HG03354 (cell line): Measurements from ENCODE around the gene KIDINS220.
"Not testable (repeated sequence)": the region's sequence is repeated elsewhere in the genome, so short reads cannot be mapped to it uniquely, and the experiment has no call there.

Experiments used
- ATAC-seq: cut with Tn5 transposase; IDR thresholded peaks from one replicate; pipeline ENCODE4 v1.9.1; 2021; ENCODE audit warnings: mild to moderate bottlenecking; ENCODE audit not compliant: unreplicated experiment, poor library complexity, severe bottlenecking

KIDINS220 gene

GRCh38 chr2:8761529-8762164 lies 75.8 kb downstream of the KIDINS220 start:
- ATAC-seq: peak; percentile 49

GRCh38 chr2:8756716-8757115 lies 80.7 kb downstream of the KIDINS220 start:
- ATAC-seq: no peak

- no peak for ATAC-seq
Observed at GRCh38 chr2:8756230-8756629, 81.2 kb downstream of the KIDINS220 start.

- no peak for ATAC-seq
Observed at GRCh38 chr2:8754106-8754776, 83.2 kb downstream of the KIDINS220 start.

GRCh38 chr2:8753609-8754008 lies 83.8 kb downstream of the KIDINS220 start:
- ATAC-seq: no peak

- ATAC-seq: peak; percentile 66
Observed at GRCh38 chr2:8752385-8752784, 85.0 kb downstream of the KIDINS220 start.

- ATAC-seq: no peak
Observed at GRCh38 chr2:8750221-8750620, 87.2 kb downstream of the KIDINS220 start.

- ATAC-seq: no peak
Observed at GRCh38 chr2:8743261-8743660, 94.2 kb downstream of the KIDINS220 start.

GRCh38 chr2:8740136-8740535 lies 97.3 kb downstream of the KIDINS220 start:
- ATAC-seq: no peak

GRCh38 chr2:8737571-8738175 lies 99.7 kb downstream of the KIDINS220 start:
- ATAC-seq: no peak

- no peak for ATAC-seq
Observed at GRCh38 chr2:8732601-8733000, 104.8 kb downstream of the KIDINS220 start.

GRCh38 chr2:8729939-8730338 lies 107.5 kb downstream of the KIDINS220 start:
- ATAC-seq: no peak

GRCh38 chr2:8729101-8729500 lies 108.3 kb downstream of the KIDINS220 start:
- not testable (repeated sequence) for ATAC-seq

GRCh38 chr2:8728305-8729015 lies 109.0 kb downstream of the KIDINS220 start:
- ATAC-seq: no peak

GRCh38 chr2:8725838-8726237 lies 111.6 kb downstream of the KIDINS220 start:
- ATAC-seq: no peak

GRCh38 chr2:8722986-8723385 lies 114.4 kb downstream of the KIDINS220 start:
- no peak for ATAC-seq

- ATAC-seq: no peak
Observed at GRCh38 chr2:8721410-8721809, 116.0 kb downstream of the KIDINS220 start.

- ATAC-seq: no peak
Observed at GRCh38 chr2:8720741-8721140, 116.7 kb downstream of the KIDINS220 start.

- no peak for ATAC-seq
Observed at GRCh38 chr2:8719528-8719927, 117.9 kb downstream of the KIDINS220 start.

- no peak for ATAC-seq
Observed at GRCh38 chr2:8714971-8715370, 122.4 kb downstream of the KIDINS220 start.

- no peak for ATAC-seq
Observed at GRCh38 chr2:8714283-8714682, 123.1 kb downstream of the KIDINS220 start.
